Measurements from ENCODE around the gene PFDN1.

The PFDN1 gene

GRCh38 chr5:140243706-140244250, 59.1 kb downstream of the PFDN1 start:
- Histone ChIP-seq H3K9me3 (ENCODE audit: low read length) (no peaks in the 10 kb centered on the region), H3K4me3 (ENCODE audit: low read length) (no peak overlapping the region), H3K36me3 (ENCODE audit: insufficient read depth, low read length) (peaks cover 5% of the 10 kb centered on the region), H3K27me3 (ENCODE audit: insufficient read depth, low read length) (no peaks in the 10 kb centered on the region), H2AFZ (ENCODE audit: low read depth, low read length) (no peak overlapping the region), H3K4me1 (ENCODE audit: insufficient read depth, low read length) (peaks cover 22% of the 10 kb centered on the region)

DNA sequence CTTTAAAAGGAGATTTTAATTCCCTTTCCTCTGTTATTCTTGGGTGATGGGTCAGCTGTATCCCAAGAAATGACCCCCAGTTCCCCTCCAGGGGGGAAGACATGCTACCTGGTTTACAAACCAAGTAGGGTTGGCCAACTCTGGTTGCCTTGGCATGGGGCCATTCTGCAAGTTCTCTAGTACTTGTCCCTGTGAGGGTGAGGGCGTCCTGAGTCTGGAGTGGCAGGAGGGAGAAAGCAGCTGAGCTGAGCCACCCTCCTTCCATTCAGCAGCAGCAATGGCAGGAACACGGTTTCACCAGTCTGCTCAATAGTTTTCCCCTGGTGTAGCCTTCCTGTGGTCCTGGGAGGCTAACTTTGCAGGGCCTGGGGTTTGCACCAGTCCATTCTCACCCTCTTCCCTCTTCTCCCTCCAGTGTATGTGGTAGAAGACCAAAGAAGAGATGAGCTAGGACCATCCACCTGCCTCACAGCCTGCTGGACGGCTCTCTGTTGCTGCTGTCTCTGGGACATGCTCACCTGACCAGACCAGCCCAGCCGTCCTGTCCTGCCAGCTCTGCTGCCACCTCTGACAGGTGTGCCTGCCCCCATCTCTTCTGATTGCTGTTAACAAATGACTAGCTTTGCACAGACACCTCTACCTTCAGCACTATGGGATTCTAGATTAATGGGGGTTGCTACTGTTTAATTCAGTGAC, 59.9 kb downstream of the PFDN1 start:
- Histone ChIP-seq H3K4me3 (ENCODE audit: low read length) (no peak overlapping the region), H2AFZ (ENCODE audit: low read depth, low read length) (no peak overlapping the region), H3K36me3 (ENCODE audit: insufficient read depth, low read length) (peaks cover 5% of the 10 kb centered on the region), H3K4me1 (ENCODE audit: insufficient read depth, low read length) (peaks cover 22% of the 10 kb centered on the region), H3K9me3 (ENCODE audit: low read length) (no peaks in the 10 kb centered on the region), H3K27me3 (ENCODE audit: insufficient read depth, low read length) (no peaks in the 10 kb centered on the region)

DNA sequence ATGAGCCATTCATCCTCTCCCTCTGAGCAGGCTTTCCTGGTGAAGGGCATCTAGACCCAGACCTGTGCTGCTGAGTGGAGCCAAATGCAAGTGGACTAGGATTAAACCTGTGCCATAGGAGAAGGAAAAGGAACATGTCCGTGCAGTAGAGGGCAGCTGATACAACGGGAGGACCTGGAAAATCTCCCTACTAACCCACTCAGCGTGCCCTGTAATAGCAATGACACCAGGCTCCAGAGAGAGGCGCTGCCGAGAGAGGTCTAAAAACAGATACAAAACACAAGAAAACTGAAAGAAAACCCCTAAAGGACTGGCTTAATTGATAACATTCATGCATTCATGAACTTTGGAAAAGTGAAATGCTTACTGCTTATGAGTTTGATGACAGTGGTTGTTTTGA, 60.8 kb downstream of the PFDN1 start:
- Histone ChIP-seq H3K4me3 (ENCODE audit: low read length) (no peak overlapping the region), H3K36me3 (ENCODE audit: insufficient read depth, low read length) (peaks cover 5% of the 10 kb centered on the region), H3K4me1 (ENCODE audit: insufficient read depth, low read length) (peaks cover 22% of the 10 kb centered on the region), H3K9me3 (ENCODE audit: low read length) (no peaks in the 10 kb centered on the region), H3K27me3 (ENCODE audit: insufficient read depth, low read length) (no peaks in the 10 kb centered on the region), H2AFZ (ENCODE audit: low read depth, low read length) (no peak overlapping the region)

GRCh38 chr5:140240987-140241706, 61.8 kb downstream of the PFDN1 start:
- peaks cover 20% of the 10 kb centered on the region for H3K4me1 ChIP-seq (ENCODE audit: insufficient read depth, low read length)
- H2AFZ ChIP-seq (ENCODE audit: low read depth, low read length) = no peak overlapping the region
- H3K9me3 ChIP-seq (ENCODE audit: low read length) = no peaks in the 10 kb centered on the region
- no peaks in the 10 kb centered on the region for H3K27me3 ChIP-seq (ENCODE audit: insufficient read depth, low read length)
- H3K36me3 ChIP-seq (ENCODE audit: insufficient read depth, low read length) = peaks cover 5% of the 10 kb centered on the region
- no peak overlapping the region for H3K4me3 ChIP-seq (ENCODE audit: low read length)

DNA sequence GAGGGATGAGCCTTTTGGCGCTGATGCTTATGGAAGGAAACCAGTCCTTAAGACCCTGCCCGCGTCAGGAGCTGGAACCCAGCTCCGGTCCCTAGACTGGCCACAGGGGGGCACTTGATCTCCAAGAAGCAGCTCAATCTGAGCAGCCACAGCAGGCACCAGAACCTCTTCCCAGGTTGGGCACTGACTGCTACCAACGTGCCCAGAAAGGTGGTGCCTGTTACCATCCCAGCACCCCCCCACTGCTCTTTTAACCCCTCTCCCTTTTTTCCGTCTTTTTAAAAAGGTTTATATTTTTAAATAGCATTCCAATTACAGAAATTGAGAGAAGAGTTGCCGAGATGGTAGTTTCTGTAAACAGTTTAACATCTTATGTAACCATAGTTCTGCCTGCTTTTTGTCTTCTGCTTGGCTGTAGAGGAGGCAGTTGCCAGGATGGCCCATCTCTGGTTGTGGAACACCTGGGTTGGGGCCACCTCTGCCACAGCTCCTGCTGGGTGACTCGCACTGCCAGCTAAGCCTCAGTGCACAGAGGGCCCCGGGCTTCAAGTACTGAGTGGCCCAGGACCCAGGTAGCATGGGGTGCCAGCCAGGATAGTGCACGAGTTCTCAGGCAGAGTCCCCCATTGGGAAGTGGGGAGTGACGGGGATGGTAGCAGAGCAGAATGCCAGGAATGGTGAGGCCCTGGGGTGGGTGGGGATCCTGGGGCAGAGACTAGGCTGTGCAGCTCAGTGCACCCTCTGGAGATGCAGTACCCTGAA, 62.8 kb downstream of the PFDN1 start:
- H2AFZ ChIP-seq (ENCODE audit: low read depth, low read length) = no peak overlapping the region
- H3K36me3 ChIP-seq (ENCODE audit: insufficient read depth, low read length) = peaks cover 3% of the 10 kb centered on the region
- no peak overlapping the region for H3K4me3 ChIP-seq (ENCODE audit: low read length)
- peaks cover 17% of the 10 kb centered on the region for H3K4me1 ChIP-seq (ENCODE audit: insufficient read depth, low read length)
- no peaks in the 10 kb centered on the region for H3K27me3 ChIP-seq (ENCODE audit: insufficient read depth, low read length)
- H3K9me3 ChIP-seq (ENCODE audit: low read length) = no peaks in the 10 kb centered on the region

DNA sequence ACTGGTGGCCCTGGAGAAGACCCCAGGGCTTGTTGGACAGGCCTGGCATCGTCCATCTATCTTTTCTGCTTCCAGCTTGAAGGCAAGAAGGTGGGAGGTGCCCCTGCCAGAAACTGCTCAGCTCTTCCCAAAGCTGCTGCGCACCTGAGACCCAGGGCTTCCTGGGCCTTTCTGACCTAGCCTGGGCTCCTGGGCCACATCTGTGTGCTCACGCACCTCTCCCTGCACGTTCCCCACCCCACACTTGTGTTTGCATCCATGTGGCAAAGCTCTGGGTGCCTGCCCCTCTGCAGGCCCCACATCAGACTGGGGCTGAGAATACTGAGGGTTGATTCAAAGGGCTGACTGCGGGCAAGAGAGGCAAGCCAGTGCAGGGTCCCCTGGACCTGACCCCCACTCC, 63.4 kb downstream of the PFDN1 start:
- Histone ChIP-seq H3K36me3 (ENCODE audit: insufficient read depth, low read length) (no peaks in the 10 kb centered on the region), H3K4me3 (ENCODE audit: low read length) (no peak overlapping the region), H2AFZ (ENCODE audit: low read depth, low read length) (no peak overlapping the region), H3K4me1 (ENCODE audit: insufficient read depth, low read length) (peaks cover 14% of the 10 kb centered on the region), H3K9me3 (ENCODE audit: low read length) (no peaks in the 10 kb centered on the region), H3K27me3 (ENCODE audit: insufficient read depth, low read length) (no peaks in the 10 kb centered on the region)

GRCh38 chr5:140238756-140239155, 64.1 kb downstream of the PFDN1 start:
- Histone ChIP-seq H2AFZ (ENCODE audit: low read depth, low read length) (no peak overlapping the region), H3K9me3 (ENCODE audit: low read length) (no peaks in the 10 kb centered on the region), H3K27me3 (ENCODE audit: insufficient read depth, low read length) (no peaks in the 10 kb centered on the region), H3K4me1 (ENCODE audit: insufficient read depth, low read length) (peaks cover 14% of the 10 kb centered on the region), H3K4me3 (ENCODE audit: low read length) (no peak overlapping the region), H3K36me3 (ENCODE audit: insufficient read depth, low read length) (no peaks in the 10 kb centered on the region)

DNA sequence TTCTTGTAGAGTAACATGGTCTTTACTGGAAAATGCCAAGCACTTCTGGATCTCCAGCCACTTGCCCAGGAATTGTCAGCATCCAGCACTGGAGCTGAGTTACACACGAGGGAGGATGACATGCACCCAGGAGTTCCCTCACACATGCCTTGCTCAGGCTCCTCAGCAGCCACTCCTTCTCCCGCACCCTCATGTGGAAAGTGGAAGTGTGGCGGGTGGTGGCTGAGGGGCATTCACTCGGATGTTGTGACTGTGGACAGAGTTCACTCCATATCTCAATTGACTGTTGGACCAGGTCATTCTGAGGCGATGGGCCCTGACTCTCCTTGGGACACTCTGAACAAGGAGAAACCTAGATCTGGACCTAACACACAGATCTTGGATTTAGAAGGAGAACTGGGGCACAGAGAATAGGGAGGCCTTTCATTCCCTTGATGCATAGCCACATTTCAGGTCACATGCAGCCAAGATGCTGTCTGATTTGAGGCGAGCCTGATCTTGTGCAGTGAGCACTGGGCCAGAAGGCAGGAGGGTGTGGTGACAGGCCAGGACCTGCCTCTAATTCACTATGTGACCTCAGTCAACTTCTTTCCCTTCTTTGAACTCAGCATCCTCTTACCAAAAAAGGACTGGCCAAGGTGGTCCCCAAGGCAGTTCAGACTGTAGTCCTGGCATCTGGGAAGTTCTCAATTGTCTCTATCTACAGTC, 65.9 kb downstream of the PFDN1 start:
- Histone ChIP-seq H3K36me3 (ENCODE audit: insufficient read depth, low read length) (no peaks in the 10 kb centered on the region), H2AFZ (ENCODE audit: low read depth, low read length) (no peak overlapping the region), H3K4me3 (ENCODE audit: low read length) (no peak overlapping the region), H3K4me1 (ENCODE audit: insufficient read depth, low read length) (peaks cover 12% of the 10 kb centered on the region), H3K27me3 (ENCODE audit: insufficient read depth, low read length) (no peaks in the 10 kb centered on the region), H3K9me3 (ENCODE audit: low read length) (no peaks in the 10 kb centered on the region)

DNA sequence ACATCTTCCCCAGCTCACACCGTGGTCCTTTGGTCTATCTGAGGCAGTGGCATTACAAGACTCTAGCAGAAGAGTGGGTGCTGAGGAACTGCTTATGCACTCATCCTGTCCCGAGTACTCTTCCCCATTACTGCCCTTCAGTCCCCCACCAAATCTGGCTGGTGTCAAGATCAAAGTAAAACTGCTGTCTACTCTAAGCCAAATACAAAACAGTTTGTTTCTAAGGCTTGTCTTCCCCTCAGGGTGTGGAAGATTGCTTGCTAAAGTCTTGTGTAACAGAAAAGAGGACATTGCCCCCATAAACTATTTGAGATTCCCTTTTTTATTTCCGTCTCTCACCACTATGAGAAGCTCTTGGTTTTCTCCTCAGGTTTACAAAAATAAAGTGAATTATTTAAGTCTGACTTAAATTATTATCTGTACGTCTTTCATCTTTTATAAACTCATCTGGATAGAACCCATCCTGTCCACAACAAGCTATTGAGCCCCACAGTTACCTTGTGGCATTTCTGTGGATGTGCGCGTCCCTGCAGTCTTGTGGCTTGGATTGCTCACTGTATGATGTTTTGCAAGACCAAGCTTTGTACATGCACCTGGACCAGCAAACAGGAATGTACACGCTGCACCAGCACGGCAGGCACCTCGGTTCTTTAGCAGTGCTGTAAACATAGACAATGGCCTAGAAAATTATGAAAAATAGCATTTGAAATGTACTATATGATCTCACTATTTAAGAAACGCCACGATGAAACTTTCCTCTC, 66.9 kb downstream of the PFDN1 start:
- no peaks in the 10 kb centered on the region for H3K9me3 ChIP-seq (ENCODE audit: low read length)
- H2AFZ ChIP-seq (ENCODE audit: low read depth, low read length) = no peak overlapping the region
- no peak overlapping the region for H3K4me3 ChIP-seq (ENCODE audit: low read length)
- no peaks in the 10 kb centered on the region for H3K36me3 ChIP-seq (ENCODE audit: insufficient read depth, low read length)
- H3K27me3 ChIP-seq (ENCODE audit: insufficient read depth, low read length) = no peaks in the 10 kb centered on the region
- H3K4me1 ChIP-seq (ENCODE audit: insufficient read depth, low read length) = peaks cover 2% of the 10 kb centered on the region

DNA sequence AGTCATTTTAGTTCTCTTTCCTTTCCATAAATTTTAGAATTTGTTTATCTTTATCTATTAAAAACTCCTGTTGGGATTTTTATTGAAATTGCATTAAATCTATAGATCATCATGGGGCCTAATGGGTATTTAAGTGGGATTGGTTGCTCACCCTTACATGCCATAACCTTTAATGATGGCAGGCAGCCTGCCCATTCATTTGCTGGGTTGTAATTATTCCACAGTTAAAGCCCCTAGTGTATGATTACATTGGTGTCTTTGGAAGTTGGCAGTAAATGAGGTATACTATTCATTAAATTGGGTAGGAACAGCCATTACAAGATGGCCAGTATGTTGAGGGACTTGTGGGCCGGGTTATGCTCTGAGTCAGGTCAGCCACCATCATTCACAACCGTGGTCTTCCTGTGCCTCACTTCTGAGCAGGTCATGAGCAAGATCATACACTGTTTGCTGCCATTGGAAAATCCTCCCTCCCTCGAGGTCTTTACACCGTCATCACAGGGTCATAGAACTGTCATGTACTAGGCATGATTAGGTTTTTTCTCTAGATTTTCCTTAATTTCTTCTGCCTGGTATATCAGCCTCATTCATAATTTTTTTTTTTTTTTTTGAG, 68.4 kb downstream of the PFDN1 start:
- Histone ChIP-seq H3K4me3 (ENCODE audit: low read length) (no peak overlapping the region), H3K4me1 (ENCODE audit: insufficient read depth, low read length) (no peaks in the 10 kb centered on the region), H3K36me3 (ENCODE audit: insufficient read depth, low read length) (no peaks in the 10 kb centered on the region), H3K27me3 (ENCODE audit: insufficient read depth, low read length) (no peaks in the 10 kb centered on the region), H2AFZ (ENCODE audit: low read depth, low read length) (no peak overlapping the region), H3K9me3 (ENCODE audit: low read length) (no peaks in the 10 kb centered on the region)

GRCh38 chr5:140232731-140233130, 70.2 kb downstream of the PFDN1 start:
- Histone ChIP-seq H3K27me3 (ENCODE audit: insufficient read depth, low read length) (no peaks in the 10 kb centered on the region), H2AFZ (ENCODE audit: low read depth, low read length) (no peak overlapping the region), H3K9me3 (ENCODE audit: low read length) (no peaks in the 10 kb centered on the region), H3K4me3 (ENCODE audit: low read length) (no peak overlapping the region), H3K4me1 (ENCODE audit: insufficient read depth, low read length) (no peaks in the 10 kb centered on the region), H3K36me3 (ENCODE audit: insufficient read depth, low read length) (no peaks in the 10 kb centered on the region)

DNA sequence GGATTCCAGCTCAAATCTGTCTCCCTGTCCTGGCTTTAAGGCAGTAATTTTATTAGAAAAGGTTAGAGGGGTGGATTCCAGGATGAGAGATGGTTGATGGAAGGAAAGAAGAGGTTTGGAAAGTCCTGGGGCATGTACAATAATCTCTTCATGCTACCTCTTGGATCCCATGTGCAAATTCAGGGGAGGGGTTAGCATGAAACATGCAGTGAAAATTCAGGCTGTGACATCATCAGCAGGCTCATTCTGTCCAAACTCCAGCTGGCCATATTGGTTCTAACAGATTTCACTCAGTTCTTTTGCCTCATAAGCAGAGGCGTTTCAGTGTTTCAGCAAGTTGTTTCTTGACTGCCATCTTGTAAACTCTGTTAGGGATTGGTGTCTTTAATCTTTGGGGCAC, 72.5 kb downstream of the PFDN1 start:
- Histone ChIP-seq H3K36me3 (ENCODE audit: insufficient read depth, low read length) (no peaks in the 10 kb centered on the region), H3K9me3 (ENCODE audit: low read length) (no peaks in the 10 kb centered on the region), H3K4me1 (ENCODE audit: insufficient read depth, low read length) (no peaks in the 10 kb centered on the region), H2AFZ (ENCODE audit: low read depth, low read length) (no peak overlapping the region), H3K27me3 (ENCODE audit: insufficient read depth, low read length) (no peaks in the 10 kb centered on the region), H3K4me3 (ENCODE audit: low read length) (no peak overlapping the region)

All from neuron (in vitro differentiated cells).